H1 (cell line): ENCODE data around the gene GPX4. TPM values are rescaled to one million over a fixed set of nuclear protein-coding genes. Genes with fewer than 3 reads are reported as not detected.
A peak's percentile ranks its signal among the peaks of the same experiment; 100 is the strongest.

Source experiments
- CTCF ChIA-PET: fragments of 300-600 bp; sonication (Branson Sonifier 250); formaldehyde crosslinking; loops from one replicate; lab custom pipeline; 2021; ENCODE audit not compliant: partially characterized antibody; lab: Charles Lee
- POLR2A ChIA-PET: fragments of 300-600 bp; sonication (Branson Sonifier 250); formaldehyde crosslinking; loops from one replicate; lab custom pipeline; 2021; ENCODE audit warnings: inconsistent platforms; ENCODE audit not compliant: partially characterized antibody; lab: Charles Lee
- DNase-seq, 2 experiments: peaks; one replicate each; pipeline versions ENCODE4 v3.0.0 to v3.0.0-alpha.2; 2010 to 2022; ENCODE audit warnings: low spot score in 2 of 2, low read depth in 1 of 2, mixed read lengths in 1 of 2
- FAIRE-seq: peaks from 2 replicates; lab custom pipeline; 2011; peaks lifted over from hg19 to GRCh38; lab: Jason Lieb, UNC
- H2AFZ ChIP-seq: 2 replicates; pipeline ENCODE4 v1.8.1; 2012; ENCODE audit warnings: low read length, inconsistent platforms
- H2AK5ac ChIP-seq: 2 replicates; pipeline ENCODE4 v1.6.1; 2013; ENCODE audit warnings: low read depth, low read length
- H2BK120ac ChIP-seq: replicated peaks from 2 replicates; pipeline ENCODE3; 2013; ENCODE audit warnings: low read depth, low read length, inconsistent platforms
- H2BK12ac ChIP-seq: 2 replicates; pipeline ENCODE4 v1.6.1; 2013; ENCODE audit warnings: low read depth, low read length
- H2BK15ac ChIP-seq: 2 replicates; pipeline ENCODE4 v1.6.1; 2013; ENCODE audit warnings: low read length
- H2BK20ac ChIP-seq: 2 replicates; pipeline ENCODE4 v1.6.1; 2013; ENCODE audit warnings: low read length
- H2BK5ac ChIP-seq: 2 replicates; pipeline ENCODE4 v1.6.1; 2013; ENCODE audit warnings: low read depth, low read length
- H3K14ac ChIP-seq: 2 replicates; pipeline ENCODE4 v1.6.1; 2013; ENCODE audit warnings: inconsistent platforms; ENCODE audit not compliant: insufficient read length
- H3K18ac ChIP-seq: 2 replicates; pipeline ENCODE4 v1.6.1; 2013; ENCODE audit warnings: low read length; ENCODE audit errors: extremely low read depth
- H3K23ac ChIP-seq: 2 replicates; pipeline ENCODE4 v1.6.1; 2013; ENCODE audit warnings: inconsistent platforms; ENCODE audit not compliant: insufficient read length
- H3K23me2 ChIP-seq: 2 replicates; pipeline ENCODE4 v1.6.1; 2013; ENCODE audit warnings: low read depth, low read length
- H3K27ac ChIP-seq: 2 replicates; pipeline ENCODE4 v1.6.1; 2011; ENCODE audit warnings: low read depth, low read length, inconsistent platforms
- H3K27me3 ChIP-seq, 4 experiments: replicated peaks in 1 of 4; 1 replicate in 1 of 4; 2 replicates in 3 of 4; pipeline versions ENCODE4 v1.6.1 to v1.8.1; 2011 to 2013; ENCODE audit warnings: low read length in 3 of 4, mild to moderate bottlenecking in 3 of 4, inconsistent platforms in 2 of 4, mixed read lengths in 2 of 4, moderate library complexity in 1 of 4; ENCODE audit not compliant: control insufficient read depth in 3 of 4, insufficient read depth in 3 of 4; ENCODE audit errors: extremely low read depth in 1 of 4
- H3K36me3 ChIP-seq, 4 experiments: 2 replicates each; pipeline versions ENCODE4 v1.6.1 to v1.8.1; 2011 to 2013; ENCODE audit warnings: mild to moderate bottlenecking in 4 of 4, low read length in 3 of 4, moderate library complexity in 2 of 4, control low read depth in 1 of 4, inconsistent platforms in 1 of 4; ENCODE audit not compliant: insufficient read depth in 4 of 4, control insufficient read depth in 2 of 4
- H3K4ac ChIP-seq: replicated peaks from 2 replicates; pipeline ENCODE3; 2013; ENCODE audit warnings: low read length, low read depth, mixed read lengths, inconsistent platforms; ENCODE audit not compliant: insufficient read length
- H3K4me1 ChIP-seq, 4 experiments: replicated peaks in 1 of 4; 1 replicate in 1 of 4; 2 replicates in 3 of 4; pipeline versions ENCODE4 v1.6.1 to v1.8.1; 2011 to 2013; ENCODE audit warnings: low read length in 3 of 4, inconsistent platforms in 2 of 4, mixed read lengths in 1 of 4; ENCODE audit not compliant: insufficient read depth in 4 of 4, control insufficient read depth in 3 of 4
- H3K4me2 ChIP-seq, 2 experiments: 2 replicates each; pipeline versions ENCODE4 v1.6.1 to v1.8.1; 2011 to 2013; ENCODE audit warnings: low read depth in 2 of 2, low read length in 2 of 2, control low read depth in 1 of 2, inconsistent platforms in 1 of 2, mild to moderate bottlenecking in 1 of 2; ENCODE audit not compliant: insufficient read depth in 1 of 2
- H3K4me3 ChIP-seq, 4 experiments: fragments of 200-600, 300-600 bp in 1 of 4; sonication (generic), shearing (Covaris generic), sonication (Bioruptor Twin) in 1 of 4; 2 replicates each; pipeline versions ENCODE4 v1.5.1 to v1.8.1; 2011 to 2016; ENCODE audit warnings: low read length in 4 of 4, low read depth in 3 of 4, control low read depth in 2 of 4, inconsistent platforms in 2 of 4, mild to moderate bottlenecking in 2 of 4, mixed read lengths in 1 of 4, moderate library complexity in 1 of 4; ENCODE audit not compliant: insufficient read depth in 2 of 4; ENCODE audit errors: extremely low read depth in 1 of 4
- H3K56ac ChIP-seq: replicated peaks from 2 replicates; pipeline ENCODE3; 2013; ENCODE audit warnings: low read depth, mild to moderate bottlenecking, mixed read lengths, low read length, inconsistent platforms; ENCODE audit not compliant: insufficient read length
- H3K79me1 ChIP-seq: 2 replicates; pipeline ENCODE4 v1.6.1; 2013; ENCODE audit warnings: low read depth, low read length, control low read depth
- H3K79me2 ChIP-seq, 2 experiments: 2 replicates each; pipeline versions ENCODE4 v1.6.1 to v1.8.1; 2012 to 2013; ENCODE audit warnings: low read length in 2 of 2, mild to moderate bottlenecking in 2 of 2, inconsistent platforms in 1 of 2; ENCODE audit not compliant: insufficient read depth in 2 of 2, control insufficient read depth in 1 of 2
- H3K9ac ChIP-seq, 4 experiments: replicated peaks in 1 of 4; 1 replicate in 1 of 4; 2 replicates in 3 of 4; pipeline versions ENCODE4 v1.6.1 to v1.8.1; 2011 to 2013; ENCODE audit warnings: low read depth in 3 of 4, low read length in 3 of 4, control low read depth in 2 of 4, mild to moderate bottlenecking in 2 of 4, moderate library complexity in 2 of 4, inconsistent platforms in 1 of 4; ENCODE audit errors: extremely low read depth in 1 of 4
- H3K9me3 ChIP-seq, 2 experiments: 2 replicates each; pipeline versions ENCODE4 v1.6.1 to v1.8.1; 2012 to 2013; ENCODE audit warnings: mild to moderate bottlenecking in 2 of 2, moderate library complexity in 2 of 2, control low read depth in 1 of 2, inconsistent platforms in 1 of 2, low read depth in 1 of 2, low read length in 1 of 2, mixed read lengths in 1 of 2; ENCODE audit not compliant: insufficient read depth in 2 of 2
- H4K20me1 ChIP-seq, 2 experiments: replicated peaks in 1 of 2; 2 replicates each; pipeline versions ENCODE3 to v1.8.1; 2011 to 2013; ENCODE audit warnings: inconsistent platforms in 2 of 2, low read length in 2 of 2, mild to moderate bottlenecking in 1 of 2; ENCODE audit not compliant: insufficient read depth in 2 of 2, control insufficient read depth in 1 of 2
- H4K5ac ChIP-seq: 2 replicates; pipeline ENCODE4 v1.6.1; 2013; ENCODE audit warnings: low read length, low read depth, mixed read lengths, inconsistent platforms; ENCODE audit not compliant: insufficient read length
- H4K8ac ChIP-seq: 2 replicates; pipeline ENCODE4 v1.8.0; 2013; ENCODE audit warnings: mild to moderate bottlenecking, moderate library complexity, low read length, inconsistent platforms; ENCODE audit not compliant: insufficient read depth; ENCODE audit errors: extremely low read depth
- H4K91ac ChIP-seq: replicated peaks from 2 replicates; pipeline ENCODE3; 2013; ENCODE audit warnings: low read length, mixed read lengths, inconsistent platforms; ENCODE audit not compliant: insufficient read length
- HDAC6 ChIP-seq: IDR thresholded peaks from one replicate; pipeline ENCODE4 v1.7.1; 2012; ENCODE audit warnings: low read depth, mild to moderate bottlenecking, inconsistent platforms, low read length, moderate library complexity
- JUN ChIP-seq: IDR thresholded peaks from 2 replicates; pipeline ENCODE4 v1.6.1; 2011; ENCODE audit warnings: low read depth, mild to moderate bottlenecking, improper control_type of control experiment, low read length
- MAFK ChIP-seq: IDR thresholded peaks from 2 replicates; pipeline ENCODE4 v1.6.1; 2012; ENCODE audit warnings: low read depth, mild to moderate bottlenecking, improper control_type of control experiment, low read length
- NANOG ChIP-seq: IDR thresholded peaks from 2 replicates; pipeline ENCODE4 v1.6.1; 2011; ENCODE audit warnings: low read length, low read depth, mild to moderate bottlenecking, inconsistent platforms; ENCODE audit not compliant: insufficient read depth, poor library complexity, severe bottlenecking
- RAD21 ChIP-seq, 2 experiments: IDR thresholded peaks in 1 of 2; conservative IDR thresholded peaks in 1 of 2; 2 replicates each; pipeline ENCODE4 v1.6.1; 2011; ENCODE audit warnings: low read depth in 2 of 2, low read length in 2 of 2, improper control_type of control experiment in 1 of 2, inconsistent platforms in 1 of 2, mild to moderate bottlenecking in 1 of 2, moderate library complexity in 1 of 2
- RBBP5 ChIP-seq: IDR thresholded peaks from 2 replicates; pipeline ENCODE4 v1.7.1; 2012; ENCODE audit warnings: low read depth, mild to moderate bottlenecking, inconsistent platforms, low read length, moderate library complexity, borderline replicate concordance
- SIX5 ChIP-seq: IDR thresholded peaks from 2 replicates; pipeline ENCODE4 v1.6.1; 2011; ENCODE audit warnings: mild to moderate bottlenecking, low read depth, low read length
- SP4 ChIP-seq: IDR thresholded peaks from 2 replicates; pipeline ENCODE4 v1.6.1; 2012; ENCODE audit warnings: low read length, inconsistent platforms
- YY1 ChIP-seq: IDR thresholded peaks from 2 replicates; pipeline ENCODE4 v1.6.1; 2011; ENCODE audit warnings: low read depth, mild to moderate bottlenecking, low read length
- WGBS, 2 experiments: shearing (Covaris generic) in 1 of 2; methylation state at CpG; one replicate each; pipeline versions ENCODE4 v1.1.6 to v1.1.7; 2013 to 2015; ENCODE audit warnings: low lambda C conversion rate in 2 of 2, mixed read lengths in 2 of 2, inconsistent platforms in 1 of 2, low coverage in 1 of 2, missing lambda C conversion rate in 1 of 2; ENCODE audit not compliant: insufficient replicate concordance in 2 of 2, insufficient coverage in 1 of 2, insufficient read length in 1 of 2; ENCODE audit errors: extremely low coverage in 1 of 2, missing lambda C conversion rate in 1 of 2; 5-methylcytosine and 5-hydroxymethylcytosine counted together
- polyA plus RNA-seq, 7 experiments: library from polyadenylated mRNA; depleted of rRNA in 3 of 7; stranded (reverse) in 5 of 7; unstranded in 2 of 7; fragments of >200 nt in 5 of 7; fragments of 200-250 nt in 2 of 7; gene quantifications; 1 replicate in 5 of 7; 2 replicates in 1 of 7; 4 replicates in 1 of 7; pipeline versions ENCODE4 v1.2.1 to v1.2.3, GENCODE V29; 2011 to 2013; ENCODE audit warnings: missing spikeins in 2 of 7, mixed read lengths in 2 of 7
- total RNA-seq: library from RNA; stranded (reverse); fragmentation: NEBNext Ultra II Directional; extraction: Animal tissue kit (Norgen Biotek cat#: 25700); gene quantifications from 2 replicates; pipeline ENCODE4 v1.2.1, GENCODE V29; 2021

GPX4 gene
- total and polyA plus RNA-seq, 2 of the 8 experiments (the other 6 are each of a cell fraction or from before 2014, with no cell fraction given), result 342 to 693 TPM

DNA sequence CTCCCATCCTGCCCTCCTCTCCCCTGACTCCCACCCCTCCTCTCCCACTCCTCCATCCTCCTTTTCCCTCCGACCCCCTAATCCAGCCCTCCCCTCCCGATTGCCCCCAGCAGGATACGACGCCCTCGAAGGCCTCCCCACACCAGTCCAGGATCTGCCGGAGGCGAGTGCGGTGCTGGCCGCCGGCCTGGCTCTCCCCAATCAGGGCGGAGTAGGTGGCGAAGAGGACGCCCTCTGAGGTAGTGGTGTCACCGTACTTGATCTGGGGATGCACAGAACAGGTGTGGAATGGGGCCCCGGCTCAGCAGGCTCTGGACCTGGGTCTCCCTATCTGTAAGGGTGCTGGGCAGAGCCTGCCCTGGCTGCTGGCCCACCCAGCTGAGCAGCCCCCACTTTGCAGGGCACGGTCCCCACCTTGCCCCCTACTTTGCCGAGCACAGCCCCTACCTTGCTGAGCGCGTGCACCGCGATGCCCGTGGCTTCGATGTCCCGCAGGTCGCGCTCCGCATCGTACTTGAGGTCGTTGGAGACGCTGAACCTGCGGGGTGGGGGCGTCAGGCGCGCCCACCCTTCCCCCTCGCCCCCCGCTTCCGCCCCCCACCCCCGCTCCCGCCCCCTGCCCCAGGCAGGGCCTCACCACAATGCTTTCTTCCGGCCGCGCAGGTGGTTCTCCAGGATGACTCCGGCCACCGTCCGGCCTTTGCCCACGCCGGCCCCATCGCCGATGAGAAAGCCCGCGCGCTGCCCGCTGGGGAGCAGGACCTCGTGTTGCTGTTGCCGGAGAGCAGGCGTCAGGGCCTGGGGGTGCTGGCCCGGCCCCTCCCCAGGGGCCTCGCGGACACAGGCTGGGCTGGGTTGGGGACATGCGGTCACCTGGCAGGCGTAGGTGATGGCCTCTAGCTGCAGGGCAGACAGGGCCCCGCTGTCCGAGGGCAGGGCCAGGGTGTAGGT is 18.5 kb downstream of the GPX4 start:
- Histone ChIP-seq H2AK5ac (no peak overlapping the region), H4K5ac (no peak overlapping the region), H3K79me1 (no peaks in the 10 kb centered on the region), H3K36me3 (peaks cover 0 to 51% (median 5%) of the 10 kb centered on the region in 4 experiments; a peak in 4 of 8 replicates), H2BK20ac (no peak overlapping the region), H3K4me3 (no peak overlapping the region), H2BK15ac (no peak overlapping the region), H3K4me1 (peaks cover 0 to 4% (median 2%) of the 10 kb centered on the region in 4 experiments; a peak in 3 of 7 replicates), H3K79me2 (no peaks in the 10 kb centered on the region), H2AFZ (no peak overlapping the region), H4K91ac (no peak overlapping the region), H3K14ac (no peak overlapping the region), H3K18ac (peak overlapping the region; percentile 38; the same call in 1 of the 2 replicates), H3K9ac (no peak overlapping the region), H3K23ac (no peak overlapping the region), H2BK120ac (no peak overlapping the region), H4K20me1 (peaks cover 0 to 1% of the 10 kb centered on the region in 2 experiments), H3K4ac (no peak overlapping the region), H2BK12ac (peak overlapping the region; percentile 60; the same call in 1 of the 2 replicates), H3K27me3 (no peaks in the 10 kb centered on the region), H3K23me2 (no peaks in the 10 kb centered on the region), H4K8ac (no peak overlapping the region), H3K56ac (no peak overlapping the region), H3K4me2 (no peak overlapping the region), H3K27ac (no peak overlapping the region), H2BK5ac (no peak overlapping the region), H3K9me3 (no peaks in the 10 kb centered on the region)
- no peak for DNase-seq
- ChIA-PET CTCF (interaction anchor here (0.9 to 4.2 kb wide), 3 partner anchors 9 to 100 kb away, joined by 3 to 17 read pairs (median 14); no protein-coding TSS in a partner anchor), POLR2A (interaction anchor here (1.1 to 1.9 kb wide), 8 partner anchors 9 to 147 kb away, joined by 3 to 7 read pairs (median 4); partner anchors contain the start of gene GPX4)
- no peak for FAIRE-seq
- WGBS, 2 experiments, result 93% methylated on average over 18 of the region's 63 CpGs; no CpG with 5 or more reads in 1 of the 2 experiments
- TF ChIP-seq NANOG (no peak), MAFK (no peak), JUN (no peak), SIX5 (no peak), YY1 (no peak), RBBP5 (no peak), SP4 (no peak), HDAC6 (no peak), RAD21 (IDR thresholded peaks at IDR 0.05 in 1 of 2, conservative IDR thresholded peaks at IDR 0.05 in 1 of 2; ENCODE audit: low read depth in 2 of 2, low read length in 2 of 2) (no peak)
